SK-N-SH (cell line): ENCODE data around the gene P2RY11. TPM values are rescaled to one million over a fixed set of nuclear protein-coding genes. Genes with fewer than 3 reads are reported as not detected.

Source experiments
- CTCF ChIA-PET: fragments of 300-600, 350-600 bp; formaldehyde crosslinking; extraction: SDS; loops from one replicate; lab custom pipeline; 2021; lab: Yijun Ruan, JAX
- POLR2A ChIA-PET: fragments of 350-600 bp; sonication (Branson Sonifier 250); formaldehyde crosslinking; extraction: SDS; loops from one replicate; lab custom pipeline; 2020; ENCODE audit warnings: antibody characterized with exemption, inconsistent platforms; lab: Yijun Ruan, JAX
- DNase-seq: peaks from one replicate; pipeline ENCODE4 v3.0.0; 2012
- H2AFZ ChIP-seq: fragments of 200-600 bp; sonication (generic); 2 replicates; pipeline ENCODE4 v1.8.1; 2016; ENCODE audit warnings: antibody characterized with exemption, mild to moderate bottlenecking, low read depth
- H3F3A ChIP-seq: fragments of 200-600 bp; sonication (generic); replicated peaks from 2 replicates; pipeline ENCODE3; 2016; ENCODE audit warnings: antibody characterized with exemption, mild to moderate bottlenecking; ENCODE audit not compliant: insufficient read depth
- H3K27ac ChIP-seq, 2 experiments: fragments of 200-500 bp in 1 of 2; fragments of 200-600 bp in 1 of 2; sonication (Bioruptor generic) in 1 of 2; sonication (generic), shearing (Covaris generic) in 1 of 2; 2 replicates each; pipeline versions ENCODE4 v1.5.1 to v1.6.1; 2014 to 2016; ENCODE audit warnings: low read depth in 2 of 2, inconsistent platforms in 1 of 2, low read length in 1 of 2, mild to moderate bottlenecking in 1 of 2, mixed read lengths in 1 of 2
- H3K27me3 ChIP-seq: fragments of 200-600 bp; sonication (generic), shearing (Covaris generic); 2 replicates; pipeline ENCODE4 v1.6.1; 2016; ENCODE audit warnings: mixed run types; ENCODE audit not compliant: insufficient read depth
- H3K36me3 ChIP-seq, 2 experiments: fragments of 200-500 bp in 1 of 2; fragments of 200-600 bp in 1 of 2; sonication (Bioruptor generic) in 1 of 2; sonication (generic) in 1 of 2; replicated peaks in 1 of 2; 2 replicates each; pipeline versions ENCODE3 to v1.5.1; 2014 to 2016; ENCODE audit warnings: low read length in 1 of 2, mild to moderate bottlenecking in 1 of 2; ENCODE audit not compliant: insufficient read depth in 2 of 2, control insufficient read depth in 1 of 2
- H3K4me1 ChIP-seq, 2 experiments: fragments of 200-500 bp in 1 of 2; fragments of 200-600 bp in 1 of 2; sonication (Bioruptor generic) in 1 of 2; sonication (generic), shearing (Covaris generic) in 1 of 2; 2 replicates each; pipeline versions ENCODE4 v1.5.1 to v1.6.1; 2014 to 2016; ENCODE audit warnings: low read depth in 1 of 2, low read length in 1 of 2, mixed run types in 1 of 2; ENCODE audit not compliant: insufficient read depth in 2 of 2, control insufficient read depth in 1 of 2
- H3K4me2 ChIP-seq: fragments of 200-600 bp; sonication (generic), shearing (Covaris generic); 2 replicates; pipeline ENCODE4 v1.6.1; 2017; ENCODE audit warnings: mixed run types
- H3K4me3 ChIP-seq, 2 experiments: fragments of 200-500 bp in 1 of 2; fragments of 200-600 bp in 1 of 2; sonication (Bioruptor generic) in 1 of 2; sonication (generic), shearing (Covaris generic) in 1 of 2; 2 replicates each; pipeline versions ENCODE4 v1.5.1 to v1.8.1; 2014 to 2016; ENCODE audit warnings: low read depth in 2 of 2, inconsistent platforms in 1 of 2, low read length in 1 of 2, mild to moderate bottlenecking in 1 of 2, mixed read lengths in 1 of 2, moderate library complexity in 1 of 2
- H3K79me2 ChIP-seq: fragments of 200-600 bp; sonication (generic); 2 replicates; pipeline ENCODE4 v1.8.1; 2017; ENCODE audit warnings: mild to moderate bottlenecking; ENCODE audit not compliant: insufficient read depth
- H3K9ac ChIP-seq: fragments of 200-600 bp; sonication (generic); 2 replicates; pipeline ENCODE4 v1.6.1; 2017; ENCODE audit warnings: mixed run types
- H3K9me2 ChIP-seq: fragments of 200-600 bp; sonication (generic); 2 replicates; pipeline ENCODE4 v1.6.1; 2017; ENCODE audit warnings: mixed run types
- H3K9me3 ChIP-seq: fragments of 200-600 bp; sonication (generic); 2 replicates; pipeline ENCODE4 v1.6.1; 2017; ENCODE audit warnings: mixed run types, mild to moderate bottlenecking, moderate library complexity
- H4K20me1 ChIP-seq: fragments of 200-600 bp; sonication (generic); 2 replicates; pipeline ENCODE4 v1.6.1; 2017; ENCODE audit warnings: mild to moderate bottlenecking, mixed run types; ENCODE audit not compliant: insufficient read depth
- CTCF ChIP-seq: fragments of 200-600 bp; sonication (generic); IDR thresholded peaks from 2 replicates; pipeline ENCODE4 v1.6.1; 2017; ENCODE audit warnings: antibody characterized with exemption, mild to moderate bottlenecking, moderate library complexity
- FOXJ3 ChIP-seq: sonication (generic); formaldehyde crosslinking; IDR thresholded peaks from 2 replicates; pipeline ENCODE4 v1.5.1; 2020; ENCODE audit warnings: mild to moderate bottlenecking, missing genetic modification reagents
- IRF3 ChIP-seq: fragments of 150-350 bp; IDR thresholded peaks from 2 replicates; pipeline ENCODE4 v1.6.1; 2016; ENCODE audit warnings: mild to moderate bottlenecking, low read depth, low read length
- MEF2A ChIP-seq: IDR thresholded peaks from 2 replicates; pipeline ENCODE4 v1.4.0; 2012; ENCODE audit warnings: low read depth, borderline replicate concordance
- NFIC ChIP-seq: IDR thresholded peaks from 2 replicates; pipeline ENCODE4 v1.4.0; 2012; ENCODE audit warnings: borderline replicate concordance
- SIN3A ChIP-seq: IDR thresholded peaks from 2 replicates; pipeline ENCODE4 v1.6.1; 2012; ENCODE audit warnings: low read depth, mild to moderate bottlenecking, low read length, moderate library complexity, borderline replicate concordance
- SMC3 ChIP-seq: IDR thresholded peaks from 2 replicates; pipeline ENCODE4 v1.6.1; 2012; ENCODE audit warnings: low read depth, low read length, improper control_type of control experiment
- TAF1 ChIP-seq: IDR thresholded peaks from 2 replicates; pipeline ENCODE4 v1.6.1; 2012; ENCODE audit warnings: low read depth, mild to moderate bottlenecking, low read length, moderate library complexity, borderline replicate concordance
- TEAD4 ChIP-seq: IDR thresholded peaks from 2 replicates; pipeline ENCODE4 v1.4.0; 2012; ENCODE audit warnings: mild to moderate bottlenecking, borderline replicate concordance; ENCODE audit not compliant: insufficient read depth
- USF2 ChIP-seq: fragments of 150-350 bp; IDR thresholded peaks from 2 replicates; pipeline ENCODE4 v1.6.1; 2017; ENCODE audit warnings: antibody characterized with exemption, low read length, low read depth, borderline replicate concordance
- YY1 ChIP-seq: IDR thresholded peaks from 2 replicates; pipeline ENCODE4 v1.4.0; 2012; ENCODE audit warnings: low read depth, mild to moderate bottlenecking
- WGBS: methylation state at CpG from one replicate; pipeline ENCODE4 v1.1.6; 2017; ENCODE audit warnings: low lambda C conversion rate; 5-methylcytosine and 5-hydroxymethylcytosine counted together
- polyA plus RNA-seq, 3 experiments: library from polyadenylated mRNA; depleted of rRNA; stranded (reverse); fragments of >200 nt; gene quantifications; 2 replicates each; pipeline ENCODE4 v1.2.3, GENCODE V29; 2012

The P2RY11 gene
- polyA plus RNA-seq, 1 of the 3 experiments (the other 2 are of a cell fraction), result 6.8 TPM

DNA sequence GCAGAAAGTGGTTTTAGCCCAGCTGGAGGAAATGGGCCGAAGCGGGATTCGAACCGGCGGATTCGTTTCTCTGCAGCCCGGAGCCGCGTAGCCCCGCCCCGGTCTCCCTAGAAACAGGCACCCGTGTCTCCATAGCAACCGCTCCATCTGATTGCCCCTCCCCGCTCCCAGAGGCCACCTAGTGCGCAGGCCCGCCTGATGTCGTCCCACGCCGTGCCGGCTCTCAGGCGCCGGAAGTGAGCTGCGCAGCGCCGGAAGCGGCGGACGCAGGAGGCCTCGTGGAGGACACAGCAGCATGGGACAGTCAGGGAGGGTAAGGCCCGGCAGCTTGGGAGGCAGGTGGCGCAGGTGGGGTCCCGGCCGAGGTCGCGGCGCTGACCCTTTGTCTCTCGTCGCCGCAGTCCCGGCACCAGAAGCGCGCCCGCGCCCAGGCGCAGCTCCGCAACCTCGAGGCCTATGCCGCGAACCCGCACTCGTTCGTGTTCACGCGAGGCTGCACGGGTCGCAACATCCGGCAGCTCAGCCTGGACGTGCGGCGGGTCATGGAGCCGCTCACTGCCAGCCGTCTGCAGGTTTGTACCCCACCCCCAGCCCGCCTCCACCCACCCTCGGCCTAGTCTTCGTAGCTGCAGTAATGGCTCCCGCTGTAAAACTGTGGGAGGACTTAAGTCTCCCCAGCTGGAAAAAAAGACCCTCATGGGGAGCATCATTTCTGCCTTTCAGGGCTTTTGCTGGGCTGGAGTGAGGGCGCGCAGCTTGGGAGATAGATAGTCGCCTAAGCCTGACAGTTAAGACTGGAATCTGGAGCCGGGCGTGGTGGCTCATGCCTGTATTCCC lies 5.2 kb upstream of the P2RY11 start, which contains the start of gene PPAN (continued):
- TF ChIP-seq SMC3, result no peak
- TF ChIP-seq SIN3A, result peak; percentile 91; the same call in 1 of the 2 replicates
- peak; percentile 81 for TF ChIP-seq TAF1

- peak overlapping the region; percentile 100 for H3K4me2 ChIP-seq
- H3K9me2 ChIP-seq, result no peaks in the 10 kb centered on the region
- 21% methylated on average over 10 of the region's 10 CpGs for WGBS
- DNase-seq, result no peak
- no peak overlapping the region for H2AFZ ChIP-seq
- no peaks in the 10 kb centered on the region for H3K9me3 ChIP-seq
- H3K27me3 ChIP-seq, result no peaks in the 10 kb centered on the region
- no peak for TF ChIP-seq TEAD4
- no peak for TF ChIP-seq NFIC
- no peak for TF ChIP-seq CTCF
- no peak for TF ChIP-seq YY1
- no peak for TF ChIP-seq IRF3
- no peak for TF ChIP-seq FOXJ3
- TF ChIP-seq MEF2A, result no peak
- TF ChIP-seq TAF1, result 0 out of 2 replicates have a peak, but pooled peaks have one; percentile 6
- no peak for TF ChIP-seq USF2
- H3K79me2 ChIP-seq, result peaks cover 31% of the 10 kb centered on the region
- peaks cover 0 to 24% of the 10 kb centered on the region in 2 experiments; a peak in 1 of 4 replicates for H3K4me1 ChIP-seq
- H3K9ac ChIP-seq, result peak overlapping the region; percentile 96
- H3K36me3 ChIP-seq, result peaks cover 30 to 34% of the 10 kb centered on the region in 2 experiments
- H3K27ac ChIP-seq, result peak overlapping the region; percentile 18 to 59; a peak in 3 of 4 replicates
- H3K4me3 ChIP-seq, result peak overlapping the region; percentile 51 to 95
- ChIA-PET POLR2A (interaction anchor here (1.1 to 4.2 kb wide), 3 partner anchors 9 to 124 kb away, joined by 3 to 35 read pairs (median 4); partner anchors contain the start of gene S1PR2), CTCF (interaction anchor here (3.2 to 5.6 kb wide), 2 partner anchors 11 to 143 kb away, joined by 13 to 58 read pairs; partner anchors contain the start of gene EIF3G)
- peaks cover 3% of the 10 kb centered on the region for H3F3A ChIP-seq
- no peaks in the 10 kb centered on the region for H4K20me1 ChIP-seq
Observed at GRCh38 chr19:10107254-10107653, 4.2 kb upstream of the P2RY11 start.
